Measurements from ENCODE around the gene CFI.

The CFI gene

GRCh38 chr4:109801895-109802319, at the start of gene CFI:
TSS of gene CFI (minus strand) at chr4:109801999. CDS start at chr4:109801971, 28 bp downstream.
- DNase-seq, result no peak

- DNase-seq, result no peak
Observed at GRCh38 chr4:109850601-109851000, 48.8 kb upstream of the CFI start.

- no peak for DNase-seq
Observed at GRCh38 chr4:109848501-109848900, 46.7 kb upstream of the CFI start.

- no peak for DNase-seq
Observed at GRCh38 chr4:109847896-109848442, 46.2 kb upstream of the CFI start, which contains the start of gene LRIT3. TSS of gene LRIT3 (plus strand) at chr4:109848107. CDS start at chr4:109848202, 95 bp downstream.

- no peak for DNase-seq
Observed at GRCh38 chr4:109846395-109847098, 44.7 kb upstream of the CFI start.

- DNase-seq, result no peak
Observed at GRCh38 chr4:109836985-109837384, 35.2 kb upstream of the CFI start.

GRCh38 chr4:109833756-109834155, 32.0 kb upstream of the CFI start:
- DNase-seq, result no peak

GRCh38 chr4:109827672-109828071, 25.9 kb upstream of the CFI start, which contains the start of gene RRH:
TSS of gene RRH (plus strand) at chr4:109827972. CDS start at chr4:109828028, 56 bp downstream.
- no peak for DNase-seq

- DNase-seq, result peak in 1 of 2 donors; percentile 28
Observed at GRCh38 chr4:109826719-109827118, 24.9 kb upstream of the CFI start.

- DNase-seq, result no peak
Observed at GRCh38 chr4:109821185-109821584, 19.4 kb upstream of the CFI start.

- no peak for DNase-seq
Observed at GRCh38 chr4:109820563-109820962, 18.8 kb upstream of the CFI start.

GRCh38 chr4:109818268-109818667, 16.5 kb upstream of the CFI start:
- no peak for DNase-seq

- no peak for DNase-seq
Observed at GRCh38 chr4:109816894-109817293, 15.1 kb upstream of the CFI start.

GRCh38 chr4:109816082-109816442, 14.3 kb upstream of the CFI start:
- peak; percentile 31 to 55 for DNase-seq

GRCh38 chr4:109815151-109816081, 13.6 kb upstream of the CFI start, which contains the start of gene GAR1:
TSS of gene GAR1 (plus strand) at chr4:109815762. CDS start at chr4:109816165, 403 bp downstream.
- peak; percentile 88 to 89 for DNase-seq

GRCh38 chr4:109811707-109812106, 9.9 kb upstream of the CFI start:
- no peak for DNase-seq

- no peak for DNase-seq
Observed at GRCh38 chr4:109810552-109811387, 9.0 kb upstream of the CFI start.

- no peak for DNase-seq
Observed at GRCh38 chr4:109809655-109810054, 7.9 kb upstream of the CFI start.

GRCh38 chr4:109803924-109804571, 2.2 kb upstream of the CFI start:
- peak; percentile 12 to 38 for DNase-seq

GRCh38 chr4:109801099-109801789, 555 bp downstream of the CFI start:
- no peak for DNase-seq

- DNase-seq, result no peak
Observed at GRCh38 chr4:109798866-109799265, 2.9 kb downstream of the CFI start.

Data from CD4-positive, alpha-beta T cell treated with Interleukin-1 beta for 1 hour (primary cell).